ENCODE data around the gene RDX. TPM values are rescaled to one million over a fixed set of nuclear protein-coding genes. Genes with fewer than 3 reads are reported as not detected.

The RDX gene
- total RNA-seq, 1 experiment from 2014 or later, result 132 TPM

DNA sequence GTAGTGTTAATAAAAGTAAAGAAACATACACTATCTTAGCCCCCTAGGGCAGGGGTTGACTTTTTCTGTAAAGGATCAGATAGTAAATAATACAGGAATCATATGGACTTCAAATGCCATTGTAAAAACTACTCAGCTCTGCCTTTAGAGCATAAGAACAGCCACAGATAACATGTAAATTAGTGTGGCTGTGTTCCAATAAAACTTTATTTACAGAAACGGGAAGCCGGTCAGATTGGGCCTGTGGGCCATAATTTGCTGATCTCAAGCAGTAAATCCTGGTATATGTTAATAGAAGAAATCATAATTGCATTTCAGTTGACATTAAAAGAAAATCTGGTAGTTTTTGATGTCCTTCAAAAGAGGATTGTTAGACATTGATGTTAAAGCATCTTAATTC is 126.7 kb downstream of the RDX start:
- CTCF ChIA-PET, result interaction anchor here (1.1 kb wide), 1 partner anchor 11 kb away, joined by 3 read pairs; no protein-coding TSS in a partner anchor
- DNase-seq (ENCODE audit: unreplicated experiment), result no peak
- BruUV-seq (replicated peaks), result no TSS peak
- Mint-ChIP-seq H3K27ac (ENCODE audit: low read depth, unreplicated experiment) (no peak overlapping the region), H3K4me1 (ENCODE audit: insufficient read depth, unreplicated experiment) (no peaks in the 10 kb centered on the region), H3K4me3 (ENCODE audit: unreplicated experiment) (no peak overlapping the region), H3K9me3 (ENCODE audit: unreplicated experiment) (no peaks in the 10 kb centered on the region), H3K36me3 (ENCODE audit: insufficient read depth, unreplicated experiment) (peaks cover 43% of the 10 kb centered on the region), H3K27me3 (ENCODE audit: insufficient read depth, unreplicated experiment) (no peaks in the 10 kb centered on the region)
- POLR2A ChIA-PET, result interaction anchor here (1.9 kb wide), 1 partner anchor 78 kb away, joined by 5 read pairs; no protein-coding TSS in a partner anchor
- intact Hi-C loops (cut with micrococcal nuclease), result no loop called here
- TF ChIP-seq, protein P1, sequence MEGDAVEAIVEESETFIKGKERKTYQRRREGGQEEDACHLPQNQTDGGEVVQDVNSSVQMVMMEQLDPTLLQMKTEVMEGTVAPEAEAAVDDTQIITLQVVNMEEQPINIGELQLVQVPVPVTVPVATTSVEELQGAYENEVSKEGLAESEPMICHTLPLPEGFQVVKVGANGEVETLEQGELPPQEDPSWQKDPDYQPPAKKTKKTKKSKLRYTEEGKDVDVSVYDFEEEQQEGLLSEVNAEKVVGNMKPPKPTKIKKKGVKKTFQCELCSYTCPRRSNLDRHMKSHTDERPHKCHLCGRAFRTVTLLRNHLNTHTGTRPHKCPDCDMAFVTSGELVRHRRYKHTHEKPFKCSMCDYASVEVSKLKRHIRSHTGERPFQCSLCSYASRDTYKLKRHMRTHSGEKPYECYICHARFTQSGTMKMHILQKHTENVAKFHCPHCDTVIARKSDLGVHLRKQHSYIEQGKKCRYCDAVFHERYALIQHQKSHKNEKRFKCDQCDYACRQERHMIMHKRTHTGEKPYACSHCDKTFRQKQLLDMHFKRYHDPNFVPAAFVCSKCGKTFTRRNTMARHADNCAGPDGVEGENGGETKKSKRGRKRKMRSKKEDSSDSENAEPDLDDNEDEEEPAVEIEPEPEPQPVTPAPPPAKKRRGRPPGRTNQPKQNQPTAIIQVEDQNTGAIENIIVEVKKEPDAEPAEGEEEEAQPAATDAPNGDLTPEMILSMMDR (IDR thresholded peaks at IDR 0.05; ENCODE audit: unreplicated experiment), result no peak

DNA sequence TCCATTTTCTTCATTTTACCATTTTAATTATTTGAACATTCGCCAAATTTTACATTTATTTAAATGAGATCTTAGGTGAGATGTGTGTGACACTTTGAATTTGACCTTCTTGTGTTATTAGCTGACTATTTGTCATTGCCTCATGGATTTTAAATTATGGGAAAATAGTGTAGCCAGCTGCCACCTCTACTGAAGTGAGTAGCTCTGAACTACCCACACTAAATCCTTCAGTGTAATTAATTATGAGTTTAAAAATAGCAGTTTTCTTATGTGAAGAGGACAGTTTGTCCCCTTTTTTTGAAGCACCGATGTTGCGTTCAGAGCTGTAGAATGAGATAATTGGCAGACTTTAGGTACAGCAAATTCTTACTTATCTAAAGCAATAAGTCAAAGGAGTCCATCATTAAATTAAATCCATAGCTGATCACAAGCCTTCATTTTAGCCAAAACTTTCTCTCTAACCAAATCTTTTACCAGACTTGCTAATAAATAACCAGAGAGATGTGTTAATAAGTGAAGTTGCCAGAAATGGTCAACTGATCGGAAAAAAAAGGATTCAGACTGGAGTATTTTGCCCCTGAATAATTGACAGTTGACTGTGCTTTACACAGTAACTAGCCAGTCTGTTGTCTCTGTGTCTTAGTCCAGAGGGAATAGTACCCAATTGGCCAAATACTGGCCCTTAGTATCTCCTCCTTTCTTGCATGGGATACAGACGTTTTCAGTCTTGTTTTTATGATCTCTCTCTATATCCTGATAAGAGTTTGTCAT is 128.2 kb downstream of the RDX start:
- DNase-seq (ENCODE audit: unreplicated experiment), result no peak
- Mint-ChIP-seq H3K27ac (ENCODE audit: low read depth, unreplicated experiment) (peak overlapping the region; percentile 12), H3K27me3 (ENCODE audit: insufficient read depth, unreplicated experiment) (no peaks in the 10 kb centered on the region), H3K36me3 (ENCODE audit: insufficient read depth, unreplicated experiment) (peaks cover 49% of the 10 kb centered on the region), H3K4me3 (ENCODE audit: unreplicated experiment) (no peak overlapping the region), H3K4me1 (ENCODE audit: insufficient read depth, unreplicated experiment) (no peaks in the 10 kb centered on the region), H3K9me3 (ENCODE audit: unreplicated experiment) (no peaks in the 10 kb centered on the region)
- CTCF ChIA-PET, result interaction anchor here (0.7 kb wide), 1 partner anchor 9 kb away, joined by 4 read pairs; no protein-coding TSS in a partner anchor
- BruUV-seq (replicated peaks), result no TSS peak
- POLR2A ChIA-PET, result no interaction called here
- TF ChIP-seq, protein P1 (IDR thresholded peaks at IDR 0.05; ENCODE audit: unreplicated experiment), result no peak
- intact Hi-C loops (cut with micrococcal nuclease), result no loop called here

DNA sequence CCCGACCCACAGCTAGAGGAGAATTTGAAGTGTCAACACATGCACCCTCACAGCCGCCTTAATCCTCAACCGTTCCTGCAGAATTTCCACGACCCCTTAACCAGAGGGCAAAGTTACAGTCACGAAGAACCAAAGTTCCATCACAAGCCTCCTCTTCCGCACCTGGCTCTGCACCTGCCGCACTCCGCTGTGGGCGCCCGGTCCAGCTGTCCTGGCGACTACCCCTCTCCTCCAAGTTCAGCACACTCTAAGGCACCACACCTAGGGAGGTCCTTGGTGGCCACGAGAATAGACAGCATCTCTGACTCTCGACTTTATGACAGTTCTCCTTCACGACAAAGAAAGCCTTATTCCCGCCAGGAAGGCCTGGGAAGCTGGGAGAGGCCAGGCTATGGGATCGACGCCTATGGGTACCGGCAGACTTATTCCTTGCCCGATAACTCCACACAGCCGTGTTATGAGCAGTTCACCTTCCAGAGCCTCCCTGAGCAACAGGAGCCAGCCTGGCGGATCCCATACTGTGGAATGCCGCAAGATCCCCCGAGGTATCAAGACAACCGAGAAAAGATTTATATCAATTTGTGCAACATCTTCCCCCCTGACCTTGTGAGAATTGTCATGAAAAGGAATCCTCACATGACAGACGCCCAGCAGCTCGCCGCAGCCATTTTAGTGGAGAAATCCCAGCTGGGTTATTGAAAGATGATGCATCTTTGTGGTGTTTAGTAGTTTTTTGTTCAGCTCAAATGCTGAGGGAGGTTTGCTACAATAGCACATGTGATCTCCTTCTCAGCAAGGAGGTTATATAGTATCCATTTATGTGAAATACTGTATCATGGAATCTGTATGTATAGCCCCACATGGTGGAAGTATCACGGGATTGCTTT is 131.1 kb downstream of the RDX start:
- TF ChIP-seq, protein P1 (IDR thresholded peaks at IDR 0.05; ENCODE audit: unreplicated experiment), result no peak
- POLR2A ChIA-PET, result interaction anchor here (0.9 to 1.4 kb wide), 4 partner anchors 18 to 224 kb away, joined by 3 read pairs; no protein-coding TSS in a partner anchor

DNA sequence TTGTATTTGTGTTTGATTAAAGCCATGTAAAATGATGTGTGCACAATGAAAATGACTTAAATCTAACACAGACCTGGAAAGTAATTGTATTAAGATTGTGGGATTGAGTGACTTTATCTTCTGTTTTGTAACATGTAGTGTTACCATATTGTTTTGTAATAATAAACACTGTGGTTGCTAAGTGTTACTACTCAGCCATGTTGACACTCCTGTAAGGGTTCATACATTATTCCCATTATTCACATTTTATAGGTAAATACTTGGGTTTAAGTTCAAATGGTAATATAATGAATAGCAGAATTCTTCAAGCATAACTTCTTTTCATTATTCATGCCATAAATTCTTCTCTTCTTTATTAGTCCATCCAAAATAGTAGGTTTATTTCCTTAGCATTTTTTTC is 134.2 kb downstream of the RDX start:
- ChIA-PET POLR2A (interaction anchor here (0.6 to 1.1 kb wide), 2 partner anchors 11 to 35 kb away, joined by 3 to 4 read pairs; no protein-coding TSS in a partner anchor), CTCF (interaction anchor here (1.3 kb wide), 1 partner anchor 11 kb away, joined by 4 read pairs; no protein-coding TSS in a partner anchor)
- no TSS peak for BruUV-seq (replicated peaks)
- Mint-ChIP-seq H3K27me3 (ENCODE audit: insufficient read depth, unreplicated experiment) (no peaks in the 10 kb centered on the region), H3K27ac (ENCODE audit: low read depth, unreplicated experiment) (peak overlapping the region; percentile 39), H3K4me3 (ENCODE audit: unreplicated experiment) (no peak overlapping the region), H3K4me1 (ENCODE audit: insufficient read depth, unreplicated experiment) (peaks cover 4% of the 10 kb centered on the region), H3K9me3 (ENCODE audit: unreplicated experiment) (no peaks in the 10 kb centered on the region), H3K36me3 (ENCODE audit: insufficient read depth, unreplicated experiment) (peaks cover 94% of the 10 kb centered on the region)
- intact Hi-C loops (cut with micrococcal nuclease), result no loop called here
- TF ChIP-seq, protein P1 (IDR thresholded peaks at IDR 0.05; ENCODE audit: unreplicated experiment), result no peak
- DNase-seq (ENCODE audit: unreplicated experiment), result no peak

More for the DNA sequence above, 131.1 kb downstream of the RDX start:
- CTCF ChIA-PET, result interaction anchor here (0.7 to 1.5 kb wide), 6 partner anchors 10 to 1088 kb away, joined by 3 to 5 read pairs (median 4); no protein-coding TSS in a partner anchor
- Mint-ChIP-seq H3K4me1 (ENCODE audit: insufficient read depth, unreplicated experiment) (no peaks in the 10 kb centered on the region), H3K27me3 (ENCODE audit: insufficient read depth, unreplicated experiment) (no peaks in the 10 kb centered on the region), H3K9me3 (ENCODE audit: unreplicated experiment) (no peaks in the 10 kb centered on the region), H3K36me3 (ENCODE audit: insufficient read depth, unreplicated experiment) (peaks cover 76% of the 10 kb centered on the region), H3K27ac (ENCODE audit: low read depth, unreplicated experiment) (no peak overlapping the region), H3K4me3 (ENCODE audit: unreplicated experiment) (no peak overlapping the region)
- BruUV-seq (replicated peaks), result no TSS peak
- intact Hi-C loops (cut with micrococcal nuclease), result no loop called here
- no peak for DNase-seq (ENCODE audit: unreplicated experiment)
